ENCODE results near the gene MOXD1. TPM values are rescaled to one million over a fixed set of nuclear protein-coding genes. Genes with fewer than 3 reads are reported as not detected.

MOXD1 gene
- total RNA-seq, 1 experiment from 2014 or later: 5.0 TPM

GRCh38 chr6:132399376-132400074 is 1.8 kb downstream of the MOXD1 start:
- peak; percentile 86 for ATAC-seq
- peak overlapping the region; percentile 92 for H3K4me2 ChIP-seq (ENCODE audit: low read length)
- intact Hi-C loops (cut with micrococcal nuclease): loop anchor here (2.0 to 5.0 kb wide), 2 partner anchors 43 to 83 kb away; no protein-coding TSS in a partner anchor

GRCh38 chr6:132395015-132395597 is 6.2 kb downstream of the MOXD1 start:
- Histone ChIP-seq H3K9me3 (ENCODE audit: low read length) (0 out of 2 replicates have a peak, but pooled peaks cover 10% of the 10 kb centered on the region), H2AFZ (ENCODE audit: low read length) (no peak overlapping the region), H3K4me3 (ENCODE audit: low read length) (no peak overlapping the region), H3F3A (ENCODE audit: low read length, unreplicated experiment) (no peaks in the 10 kb centered on the region), H4K20me1 (ENCODE audit: low read length) (no peaks in the 10 kb centered on the region), H3K36me3 (ENCODE audit: low read depth, low read length) (no peaks in the 10 kb centered on the region), H3K79me2 (ENCODE audit: low read length) (no peaks in the 10 kb centered on the region), H3K27ac (ENCODE audit: low read length) (no peak overlapping the region), H3K9ac (ENCODE audit: low read length) (no peak overlapping the region), H3K4me1 (ENCODE audit: insufficient read depth, low read length) (peaks cover 12% of the 10 kb centered on the region), H3K27me3 (ENCODE audit: low read length) (no peaks in the 10 kb centered on the region), H3K4me2 (ENCODE audit: low read length) (no peak overlapping the region), H3K9me2 (replicated peaks; ENCODE audit: low read length) (no peaks in the 10 kb centered on the region)
- CTCF ChIA-PET: no interaction called here
- intact Hi-C loops (cut with micrococcal nuclease): no loop called here
- ATAC-seq (no peak), DNase-seq (no peak)
- no TSS peak for BruUV-seq (replicated peaks)
- TF ChIP-seq CTCF (conservative IDR thresholded peaks at IDR 0.05; ENCODE audit: low read depth, low read length) (no peak), EZH2 (IDR thresholded peaks at IDR 0.05; ENCODE audit: low read length, unreplicated experiment) (no peak), EZH2phosphoT487 (IDR thresholded peaks at IDR 0.05; ENCODE audit: borderline replicate concordance, low read length) (no peak)
- POLR2A ChIA-PET (ENCODE audit: unreplicated experiment): no interaction called here

More at GRCh38 chr6:132399376-132400074, 1.8 kb downstream of the MOXD1 start:
- H2AFZ ChIP-seq (ENCODE audit: low read length): 0 out of 2 replicates have a peak overlapping the region, but pooled peaks have one; percentile 92
- ChIA-PET POLR2A (ENCODE audit: unreplicated experiment) (no interaction called here), CTCF (interaction anchor here (0.6 kb wide), 1 partner anchor 96 kb away, joined by 5 read pairs; no protein-coding TSS in a partner anchor)
- no peaks in the 10 kb centered on the region for H3K27me3 ChIP-seq (ENCODE audit: low read length)
- DNase-seq: peak; percentile 80
- no peaks in the 10 kb centered on the region for H3K36me3 ChIP-seq (ENCODE audit: low read depth, low read length)
- H3K9ac ChIP-seq (ENCODE audit: low read length): no peak overlapping the region
- no peaks in the 10 kb centered on the region for H3K79me2 ChIP-seq (ENCODE audit: low read length)
- no peaks in the 10 kb centered on the region for H4K20me1 ChIP-seq (ENCODE audit: low read length)
- no peaks in the 10 kb centered on the region for H3K9me2 ChIP-seq (replicated peaks; ENCODE audit: low read length)
- BruUV-seq (replicated peaks): no TSS peak
- peak overlapping the region; percentile 59 for H3K27ac ChIP-seq (ENCODE audit: low read length)
- TF ChIP-seq EZH2 (IDR thresholded peaks at IDR 0.05; ENCODE audit: low read length, unreplicated experiment) (no peak), EZH2phosphoT487 (IDR thresholded peaks at IDR 0.05; ENCODE audit: borderline replicate concordance, low read length) (no peak), CTCF (conservative IDR thresholded peaks at IDR 0.05; ENCODE audit: low read depth, low read length) (no peak)
- H3F3A ChIP-seq (ENCODE audit: low read length, unreplicated experiment): no peaks in the 10 kb centered on the region
- peak overlapping the region; percentile 84 for H3K4me3 ChIP-seq (ENCODE audit: low read length)
- peaks cover 27% of the 10 kb centered on the region for H3K4me1 ChIP-seq (ENCODE audit: insufficient read depth, low read length)
- H3K9me3 ChIP-seq (ENCODE audit: low read length): 0 out of 2 replicates have a peak, but pooled peaks cover 10% of the 10 kb centered on the region

Measured in PC-3 (cell line).